HG03159 (cell line): Measurements from ENCODE around the gene UNKL.
"Not testable (repeated sequence)": the region's sequence is repeated elsewhere in the genome, so short reads cannot be mapped to it uniquely, and the experiment has no call there.

Source experiments
- ATAC-seq: cut with Tn5 transposase; IDR thresholded peaks from one replicate; pipeline ENCODE4 v1.9.1; 2021; ENCODE audit warnings: mild to moderate bottlenecking, moderate library complexity; ENCODE audit not compliant: unreplicated experiment

UNKL gene

GRCh38 chr16:1446296-1447080 lies 32.0 kb upstream of the UNKL start:
- no peak for ATAC-seq

GRCh38 chr16:1445518-1446203 lies 31.2 kb upstream of the UNKL start:
- ATAC-seq, result no peak

- no peak for ATAC-seq
These were observed 30.4 kb upstream of the UNKL start for GRCh38 chr16:1444730-1445517.

- no peak for ATAC-seq
These were observed 29.7 kb upstream of the UNKL start, which contains the start of gene CCDC154 for GRCh38 chr16:1443980-1444729. Gene CCDC154 (minus strand): TSS chr16:1444556. CDS start chr16:1444322, 234 bp downstream.

DNA sequence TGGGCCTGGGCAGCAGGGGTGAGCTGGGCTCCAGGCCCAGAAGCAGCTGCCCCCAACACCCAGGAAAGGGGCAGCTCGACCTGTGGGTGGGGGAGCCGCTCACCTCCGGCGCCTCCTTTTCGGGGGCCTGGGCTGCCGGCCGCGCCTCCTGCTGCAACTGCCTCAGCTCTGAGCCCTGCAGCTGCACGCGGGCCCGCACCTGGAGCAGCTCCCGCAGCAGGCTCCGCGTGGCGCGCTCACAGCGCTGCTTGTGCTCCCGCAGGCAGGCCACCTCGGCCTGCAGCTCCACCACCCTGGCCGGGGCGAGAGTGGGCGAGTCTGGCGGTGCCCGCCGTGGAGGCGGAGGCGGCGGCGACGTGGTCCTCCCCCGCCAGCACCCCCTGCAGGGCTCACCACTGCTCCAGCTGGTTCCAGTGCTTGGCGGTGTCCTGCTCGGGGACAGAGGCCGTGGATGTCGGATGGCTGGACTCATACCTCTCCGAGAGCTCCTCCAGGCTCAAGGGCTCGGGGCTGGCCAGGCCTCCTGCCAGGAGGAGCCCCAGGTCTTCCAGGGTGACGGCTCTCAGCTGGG lies 29.0 kb upstream of the UNKL start:
- no peak for ATAC-seq

DNA sequence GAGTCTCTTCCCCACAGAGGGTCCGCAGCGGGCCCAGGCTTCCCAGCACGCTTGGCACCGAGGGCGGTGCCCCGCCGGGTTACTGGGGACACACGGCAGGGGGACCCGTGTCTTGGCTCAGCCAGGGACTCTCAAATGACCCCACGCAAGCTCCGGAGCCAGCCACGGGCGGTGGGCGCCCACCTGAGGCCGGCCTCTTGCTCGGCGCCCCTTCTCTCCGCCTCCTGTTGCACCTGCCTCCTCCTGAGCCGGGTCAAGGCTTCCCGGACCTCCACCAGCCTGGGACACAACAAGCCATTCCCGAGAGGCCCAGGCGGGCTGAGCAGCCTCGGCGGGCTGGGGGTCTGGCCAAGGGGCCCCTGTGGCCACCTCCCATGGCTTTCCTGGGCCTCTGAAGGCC lies 28.2 kb upstream of the UNKL start:
- ATAC-seq, result no peak

DNA sequence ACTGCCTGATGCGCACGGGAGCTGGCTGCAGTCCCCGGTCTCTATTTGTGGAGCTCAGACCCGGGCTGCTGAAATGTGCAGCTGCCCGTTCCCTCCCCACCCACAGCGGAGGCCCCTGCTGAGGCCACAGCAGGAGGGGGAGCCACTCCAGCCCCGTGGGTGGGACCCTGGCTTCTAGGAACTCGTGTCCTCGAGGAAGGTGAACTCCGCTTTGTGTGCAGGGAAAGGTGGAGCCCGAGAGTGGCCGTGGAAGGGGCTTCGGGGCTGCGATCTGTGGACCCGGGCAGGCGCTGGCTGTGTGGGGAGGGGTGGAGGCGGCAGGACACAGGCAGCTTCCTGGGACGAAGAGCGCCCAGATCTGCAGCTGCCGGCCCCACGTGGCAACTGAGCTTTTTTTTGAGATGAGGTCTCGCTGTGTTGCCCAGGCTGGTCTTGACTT lies 26.9 kb upstream of the UNKL start:
- no peak for ATAC-seq

DNA sequence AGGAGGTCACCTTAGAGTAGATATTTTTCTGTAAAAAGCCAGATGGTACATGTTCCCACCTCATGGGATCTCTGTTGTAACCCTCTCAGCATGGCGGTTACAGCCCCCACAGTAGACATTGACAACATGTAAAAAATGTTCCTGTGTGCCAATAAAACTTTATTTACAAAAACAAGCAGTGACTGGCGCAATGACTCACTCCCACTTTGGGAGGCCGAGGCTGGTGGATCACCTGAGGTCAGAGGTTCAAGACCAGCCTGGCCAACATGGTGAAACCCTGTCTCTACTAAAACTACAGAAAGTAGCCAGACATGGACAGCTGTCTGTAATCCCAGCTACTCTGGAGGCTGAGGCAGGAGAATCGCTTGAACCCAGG lies 25.2 kb upstream of the UNKL start:
- not testable (repeated sequence) for ATAC-seq

- no peak for ATAC-seq
These were observed 24.7 kb upstream of the UNKL start for GRCh38 chr16:1439058-1439698.

DNA sequence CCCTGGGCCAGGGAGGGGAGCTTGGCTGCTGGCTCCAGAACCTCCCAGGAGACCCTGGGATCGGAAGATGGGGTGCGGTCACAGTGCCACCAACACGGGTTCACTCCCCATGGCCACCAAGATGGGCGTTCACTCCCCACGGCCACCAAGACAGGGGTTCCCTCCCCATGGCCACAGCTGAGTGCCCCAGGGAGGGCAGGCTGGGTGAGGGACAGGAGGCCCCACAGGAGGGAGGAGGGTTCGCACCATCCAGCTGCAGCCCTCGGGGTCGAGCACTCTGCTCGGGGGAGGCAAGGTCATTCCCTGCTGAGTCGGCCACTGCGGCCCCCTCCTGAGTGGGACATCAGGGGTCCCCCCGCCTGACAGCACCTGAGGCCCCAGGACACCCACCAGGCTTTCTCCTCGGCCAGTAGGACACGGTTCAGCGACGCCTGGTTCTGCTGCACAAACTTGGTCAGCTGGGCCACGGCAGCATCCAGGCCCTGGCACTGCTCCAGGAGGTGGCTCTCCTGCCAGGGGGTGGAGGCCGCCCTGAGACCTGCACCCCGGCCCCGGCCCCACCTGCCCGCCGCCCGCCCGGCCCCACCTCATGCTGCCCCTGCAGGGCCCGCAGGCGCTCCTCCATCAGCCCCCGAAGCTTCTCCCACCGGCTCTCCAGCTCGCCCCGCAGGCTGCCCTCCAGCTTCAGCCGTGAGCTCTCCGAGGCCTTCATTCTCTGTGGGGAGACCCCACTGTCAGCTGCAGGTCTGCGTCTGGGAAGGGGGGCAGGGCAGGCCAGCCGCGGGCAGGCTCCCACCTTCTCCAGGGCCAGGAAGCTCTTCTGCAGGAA lies 23.9 kb upstream of the UNKL start:
- ATAC-seq, result no peak

DNA sequence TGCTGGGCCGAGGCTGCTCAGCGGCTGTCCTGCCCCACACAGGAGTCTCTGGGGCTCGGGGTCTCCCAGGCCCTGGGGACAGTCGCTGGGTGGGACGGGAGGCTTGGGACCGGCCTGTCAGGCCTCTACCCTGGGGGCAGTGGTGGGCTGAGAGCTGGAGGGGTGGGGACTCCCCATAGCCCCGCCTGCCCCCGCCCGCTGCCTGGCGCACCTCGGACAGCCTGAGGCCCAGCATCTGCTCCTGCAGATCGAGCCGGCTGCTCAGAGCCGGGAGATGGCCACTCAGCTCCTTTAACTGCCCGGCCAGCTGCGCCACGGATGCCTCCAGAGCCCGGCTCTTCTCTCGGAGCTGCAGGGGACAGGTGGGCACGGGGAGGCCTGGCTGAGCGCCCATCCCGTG lies 23.1 kb upstream of the UNKL start:
- ATAC-seq, result no peak

GRCh38 chr16:1436731-1437355 lies 22.3 kb upstream of the UNKL start:
- no peak for ATAC-seq

- no peak for ATAC-seq
These were observed 21.6 kb upstream of the UNKL start for GRCh38 chr16:1435921-1436697.

GRCh38 chr16:1434644-1435592 lies 20.4 kb upstream of the UNKL start:
- ATAC-seq, result no peak

- no peak for ATAC-seq
These were observed 19.3 kb upstream of the UNKL start for GRCh38 chr16:1433756-1434155.

- no peak for ATAC-seq
These were observed 18.7 kb upstream of the UNKL start for GRCh38 chr16:1433263-1433560.
